ENCODE results near the gene LCE4A.
"Not testable (repeated sequence)": the region's sequence is repeated elsewhere in the genome, so short reads cannot be mapped to it uniquely, and the experiment has no call there.

Gene LCE4A

GRCh38 chr1:152707860-152708259, at the start of gene LCE4A:
Gene LCE4A, plus strand, starts transcription at chr1:152708160. Its CDS starts 916 bp downstream, at chr1:152709076.
- H3K4me2 ChIP-seq (ENCODE audit: low read length): no peak within 1 kb of the TSS
- H3K36me3 ChIP-seq (ENCODE audit: control insufficient read depth, insufficient read depth, low read length): no peaks in the 10 kb centered on the region
- no peak for TF ChIP-seq CTCF (IDR thresholded peaks at IDR 0.05)
- H3K79me2 ChIP-seq: no peaks in the 10 kb centered on the region
- no peak within 1 kb of the TSS for H3K4me3 ChIP-seq (ENCODE audit: low read depth, low read length)
- H3K9me3 ChIP-seq (ENCODE audit: control insufficient read depth, low read length): no peaks in the 10 kb centered on the region
- H3K9ac ChIP-seq: no peak within 1 kb of the TSS
- no peak within 1 kb of the TSS for H2AFZ ChIP-seq
- no peak within 1 kb of the TSS for H3K27ac ChIP-seq
- no peaks in the 10 kb centered on the region for H3K4me1 ChIP-seq
- H3K27me3 ChIP-seq (ENCODE audit: control insufficient read depth, insufficient read depth, low read length): no peaks in the 10 kb centered on the region

GRCh38 chr1:152658649-152659048, 49.3 kb upstream of the LCE4A start:
- Histone ChIP-seq H3K27ac (no peak overlapping the region), H3K27me3 (ENCODE audit: control insufficient read depth, insufficient read depth, low read length) (no peaks in the 10 kb centered on the region), H3K4me2 (ENCODE audit: low read length) (no peak overlapping the region), H2AFZ (no peak overlapping the region), H3K4me1 (no peaks in the 10 kb centered on the region), H3K9me3 (ENCODE audit: control insufficient read depth, low read length) (no peaks in the 10 kb centered on the region), H3K9ac (no peak overlapping the region), H3K4me3 (ENCODE audit: low read depth, low read length) (no peak overlapping the region), H3K79me2 (no peaks in the 10 kb centered on the region), H3K36me3 (ENCODE audit: control insufficient read depth, insufficient read depth, low read length) (no peaks in the 10 kb centered on the region)
- no peak for TF ChIP-seq CTCF (IDR thresholded peaks at IDR 0.05)

- TF ChIP-seq CTCF (IDR thresholded peaks at IDR 0.05): no peak
- H3K27ac ChIP-seq: no peak within 1 kb of the TSS
- H3K9ac ChIP-seq: no peak within 1 kb of the TSS
- no peak within 1 kb of the TSS for H3K4me3 ChIP-seq (ENCODE audit: low read depth, low read length)
- no peak within 1 kb of the TSS for H3K4me2 ChIP-seq (ENCODE audit: low read length)
- H2AFZ ChIP-seq: no peak within 1 kb of the TSS
- H3K4me1 ChIP-seq: no peaks in the 10 kb centered on the region
- H3K9me3 ChIP-seq (ENCODE audit: control insufficient read depth, low read length): no peaks in the 10 kb centered on the region
- no peaks in the 10 kb centered on the region for H3K36me3 ChIP-seq (ENCODE audit: control insufficient read depth, insufficient read depth, low read length)
- no peaks in the 10 kb centered on the region for H3K79me2 ChIP-seq
- no peaks in the 10 kb centered on the region for H3K27me3 ChIP-seq (ENCODE audit: control insufficient read depth, insufficient read depth, low read length)
Observed at GRCh38 chr1:152663098-152663497, 44.9 kb upstream of the LCE4A start, which contains the start of gene LCE2D. Gene LCE2D, plus strand, starts transcription at chr1:152663380. Its CDS starts 726 bp downstream, at chr1:152664106.

- not testable (repeated sequence) for H3K4me2 ChIP-seq (ENCODE audit: low read length); H3K4me1 ChIP-seq; H3K9ac ChIP-seq; H3K4me3 ChIP-seq (ENCODE audit: low read depth, low read length); H2AFZ ChIP-seq; H3K9me3 ChIP-seq (ENCODE audit: control insufficient read depth, low read length); H3K27ac ChIP-seq; H3K79me2 ChIP-seq; H3K36me3 ChIP-seq (ENCODE audit: control insufficient read depth, insufficient read depth, low read length); H3K27me3 ChIP-seq (ENCODE audit: control insufficient read depth, insufficient read depth, low read length)
Observed at GRCh38 chr1:152666171-152666570, 41.8 kb upstream of the LCE4A start.

GRCh38 chr1:152667648-152668047, 40.3 kb upstream of the LCE4A start:
- Histone ChIP-seq H2AFZ (no peak overlapping the region), H3K9me3 (ENCODE audit: control insufficient read depth, low read length) (no peaks in the 10 kb centered on the region), H3K9ac (no peak overlapping the region), H3K4me3 (ENCODE audit: low read depth, low read length) (no peak overlapping the region), H3K79me2 (no peaks in the 10 kb centered on the region), H3K4me2 (ENCODE audit: low read length) (no peak overlapping the region), H3K36me3 (ENCODE audit: control insufficient read depth, insufficient read depth, low read length) (no peaks in the 10 kb centered on the region), H3K27me3 (ENCODE audit: control insufficient read depth, insufficient read depth, low read length) (no peaks in the 10 kb centered on the region), H3K27ac (no peak overlapping the region), H3K4me1 (no peaks in the 10 kb centered on the region)
- no peak for TF ChIP-seq CTCF (IDR thresholded peaks at IDR 0.05)

All from parathyroid adenoma (tissue), 2 donors.